MM.1S (cell line): Measurements from ENCODE around the gene ARPC1B.
"Not testable (repeated sequence)": the region's sequence is repeated elsewhere in the genome, so short reads cannot be mapped to it uniquely, and the experiment has no call there.

Experiments
- EZH2 ChIP-seq: fragments of 300-600 bp; sonication (generic); optimal IDR thresholded peaks from 2 replicates; pipeline ENCODE3; 2017; ENCODE audit warnings: low read depth, mild to moderate bottlenecking, antibody characterized with exemption, low read length, mixed read lengths
- EZH2phosphoT487 ChIP-seq: fragments of 300-600 bp; sonication (generic); IDR thresholded peaks from 2 replicates; pipeline ENCODE4 v1.6.1; 2018; ENCODE audit warnings: antibody characterized with exemption, low read length
- TF ChIP-seq, protein P1 (sequence below): fragments of 300-600 bp; sonication (generic); IDR thresholded peaks from 2 replicates; pipeline ENCODE4 v1.5.1; 2016; ENCODE audit warnings: antibody characterized with exemption, low read length, mixed read lengths

DNA sequence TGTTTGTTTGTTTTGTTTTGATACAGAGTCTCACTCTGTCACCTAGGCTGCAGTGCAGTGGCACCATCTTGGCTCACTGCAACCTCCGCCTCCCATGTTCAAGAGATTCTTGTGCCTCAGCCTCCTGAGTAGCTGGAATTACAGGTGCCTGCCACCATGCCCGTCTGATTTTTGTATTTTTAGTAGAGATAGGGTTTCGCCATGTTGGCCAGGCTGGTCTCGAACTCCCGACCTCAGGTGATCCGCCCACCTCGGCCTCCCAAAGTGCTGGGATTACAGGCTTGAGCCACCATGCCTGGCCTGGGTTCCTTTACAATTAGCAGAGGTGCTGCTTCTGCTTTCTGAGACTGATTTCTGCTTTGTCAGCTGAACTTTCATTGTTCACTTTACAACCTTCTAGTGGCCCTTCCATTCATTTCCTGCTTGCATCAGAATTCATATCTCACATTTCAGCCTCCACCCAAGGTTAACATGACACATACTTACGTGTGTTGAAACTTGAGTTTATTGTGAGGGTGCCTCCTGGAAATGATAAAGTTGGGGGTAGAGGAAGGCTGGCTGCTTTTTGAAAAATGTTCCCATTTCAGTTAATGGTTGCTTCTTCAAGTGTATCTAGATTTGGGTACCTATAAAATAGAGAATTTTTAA is 44.1 kb upstream of the ARPC1B start:
- TF ChIP-seq, protein P1, sequence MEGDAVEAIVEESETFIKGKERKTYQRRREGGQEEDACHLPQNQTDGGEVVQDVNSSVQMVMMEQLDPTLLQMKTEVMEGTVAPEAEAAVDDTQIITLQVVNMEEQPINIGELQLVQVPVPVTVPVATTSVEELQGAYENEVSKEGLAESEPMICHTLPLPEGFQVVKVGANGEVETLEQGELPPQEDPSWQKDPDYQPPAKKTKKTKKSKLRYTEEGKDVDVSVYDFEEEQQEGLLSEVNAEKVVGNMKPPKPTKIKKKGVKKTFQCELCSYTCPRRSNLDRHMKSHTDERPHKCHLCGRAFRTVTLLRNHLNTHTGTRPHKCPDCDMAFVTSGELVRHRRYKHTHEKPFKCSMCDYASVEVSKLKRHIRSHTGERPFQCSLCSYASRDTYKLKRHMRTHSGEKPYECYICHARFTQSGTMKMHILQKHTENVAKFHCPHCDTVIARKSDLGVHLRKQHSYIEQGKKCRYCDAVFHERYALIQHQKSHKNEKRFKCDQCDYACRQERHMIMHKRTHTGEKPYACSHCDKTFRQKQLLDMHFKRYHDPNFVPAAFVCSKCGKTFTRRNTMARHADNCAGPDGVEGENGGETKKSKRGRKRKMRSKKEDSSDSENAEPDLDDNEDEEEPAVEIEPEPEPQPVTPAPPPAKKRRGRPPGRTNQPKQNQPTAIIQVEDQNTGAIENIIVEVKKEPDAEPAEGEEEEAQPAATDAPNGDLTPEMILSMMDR = not testable (repeated sequence)
- TF ChIP-seq EZH2phosphoT487, EZH2: not testable (repeated sequence)
